Type B pancreatic cell (in vitro differentiated cells): Measurements from ENCODE around the gene FAU. TPM values are rescaled to one million over a fixed set of nuclear protein-coding genes. Genes with fewer than 3 reads are reported as not detected.

Experiments
- DNase-seq: peaks from one replicate; pipeline ENCODE4 v3.0.0; 2021; ENCODE audit warnings: mixed read lengths; ENCODE audit not compliant: unreplicated experiment; ENCODE audit errors: extremely low spot score
- H3K27ac Mint-ChIP-seq: 2 replicates; pipeline ENCODE4 v1.8.0; 2021; ENCODE audit warnings: mild to moderate bottlenecking, mixed read lengths
- H3K27me3 Mint-ChIP-seq: 2 replicates; pipeline ENCODE4 v1.8.0; 2021; ENCODE audit warnings: mixed read lengths
- H3K36me3 Mint-ChIP-seq: 2 replicates; pipeline ENCODE4 v1.8.0; 2021; ENCODE audit warnings: mixed read lengths
- H3K4me1 Mint-ChIP-seq: one replicate; pipeline ENCODE4 v1.8.0; 2021; ENCODE audit warnings: mixed read lengths; ENCODE audit not compliant: unreplicated experiment
- H3K4me3 Mint-ChIP-seq: 2 replicates; pipeline ENCODE4 v1.8.0; 2021; ENCODE audit warnings: mild to moderate bottlenecking, mixed read lengths
- H3K9me3 Mint-ChIP-seq: 2 replicates; pipeline ENCODE4 v1.8.0; 2021; ENCODE audit warnings: mixed read lengths
- CTCF ChIP-seq: fragments of 200-600 bp; sonication (generic); conservative IDR thresholded peaks from 2 replicates; pipeline ENCODE4 v1.5.0; 2021; ENCODE audit warnings: antibody characterized with exemption, mild to moderate bottlenecking
- long read RNA-seq: library from polyadenylated mRNA; unstranded; transcript quantifications from one replicate; pipeline ENCODE4 v2.0.0, GENCODE V29; 2020
- total RNA-seq: library from RNA; stranded (reverse); gene quantifications from 2 replicates; pipeline ENCODE4 v1.2.1, GENCODE V29; 2021; ENCODE audit warnings: low replicate concordance

The FAU gene
- total RNA-seq = 758 and 795 TPM in 2 replicates
- long read RNA-seq, transcript FAU-207 (5 exons, 847 nt) = major isoform, 337 of 368 reads
- long read RNA-seq, transcript FAU-208 (1 exons, 1,484 nt) = minor isoform, 18 of 368 reads
- long read RNA-seq, transcript FAU-209 (4 exons, 697 nt) = minor isoform, 7 of 368 reads
- long read RNA-seq, partial matches to known transcripts = 3 of 368 reads
- long read RNA-seq, other reads (novel, unspliced or antisense) = 0 of 368 reads

GRCh38 chr11:65121865-65122696 is at the start of gene FAU, which contains the start of gene MRPL49:
FAU (minus strand) TSS chr11:65122134; CDS start chr11:65121813, 321 bp downstream.
MRPL49 (plus strand) TSS chr11:65122321; CDS start chr11:65122347, 26 bp downstream.
- Mint-ChIP-seq H3K4me3 (peak within 1 kb of the TSS; percentile 100), H3K27ac (peak within 1 kb of the TSS; percentile 99), H3K27me3 (no peaks in the 10 kb centered on the region), H3K4me1 (peaks cover 16% of the 10 kb centered on the region), H3K9me3 (no peaks in the 10 kb centered on the region), H3K36me3 (peaks cover 21% of the 10 kb centered on the region)
- DNase-seq = peak; percentile 98
- TF ChIP-seq CTCF = no peak

- H3K27ac Mint-ChIP-seq = no peak within 1 kb of the TSS
- no peaks in the 10 kb centered on the region for H3K4me1 Mint-ChIP-seq
- DNase-seq = no peak
- H3K27me3 Mint-ChIP-seq = no peaks in the 10 kb centered on the region
- TF ChIP-seq CTCF = no peak
- no peak within 1 kb of the TSS for H3K4me3 Mint-ChIP-seq
- H3K36me3 Mint-ChIP-seq = no peaks in the 10 kb centered on the region
- no peaks in the 10 kb centered on the region for H3K9me3 Mint-ChIP-seq
Observed at GRCh38 chr11:65170058-65170534, 48.2 kb upstream of the FAU start, which contains the start of gene SPDYC. SPDYC (plus strand) TSS chr11:65170233; CDS start chr11:65171358, 1,125 bp downstream.

GRCh38 chr11:65169164-65169641 is 47.3 kb upstream of the FAU start:
- H3K27me3 Mint-ChIP-seq = no peaks in the 10 kb centered on the region
- no peak for TF ChIP-seq CTCF
- DNase-seq = no peak
- H3K36me3 Mint-ChIP-seq = no peaks in the 10 kb centered on the region
- no peak overlapping the region for H3K27ac Mint-ChIP-seq
- no peaks in the 10 kb centered on the region for H3K9me3 Mint-ChIP-seq
- H3K4me3 Mint-ChIP-seq = no peak overlapping the region
- H3K4me1 Mint-ChIP-seq = no peaks in the 10 kb centered on the region

- Mint-ChIP-seq H3K4me1 (no peaks in the 10 kb centered on the region), H3K27me3 (no peaks in the 10 kb centered on the region), H3K4me3 (no peak overlapping the region), H3K27ac (no peak overlapping the region), H3K9me3 (no peaks in the 10 kb centered on the region), H3K36me3 (no peaks in the 10 kb centered on the region)
- no peak for DNase-seq
- TF ChIP-seq CTCF = no peak
Observed at GRCh38 chr11:65167656-65168055, 45.7 kb upstream of the FAU start.

GRCh38 chr11:65166893-65167292 is 45.0 kb upstream of the FAU start:
- H3K27me3 Mint-ChIP-seq = no peaks in the 10 kb centered on the region
- no peaks in the 10 kb centered on the region for H3K9me3 Mint-ChIP-seq
- no peaks in the 10 kb centered on the region for H3K4me1 Mint-ChIP-seq
- no peak for TF ChIP-seq CTCF
- H3K4me3 Mint-ChIP-seq = no peak overlapping the region
- no peak overlapping the region for H3K27ac Mint-ChIP-seq
- no peak for DNase-seq
- no peaks in the 10 kb centered on the region for H3K36me3 Mint-ChIP-seq
